ENCODE data around the gene NCAPD2.

- no peak for TF ChIP-seq CTCF (IDR thresholded peaks at IDR 0.05)
- no peak for TF ChIP-seq EZH2 (IDR thresholded peaks at IDR 0.05; ENCODE audit: borderline replicate concordance, insufficient read depth, low read depth, low read length, poor library complexity, severe bottlenecking)
These were observed 34.8 kb downstream of the NCAPD2 start for GRCh38 chr12:6528539-6529235.

Data from B cell (primary cell).